ENCODE data around the gene NEK6. TPM values are rescaled to one million over a fixed set of nuclear protein-coding genes. Genes with fewer than 3 reads are reported as not detected.

Gene NEK6
- total RNA-seq, 1 experiment from 2014 or later, result 28.4 TPM

GRCh38 chr9:124333203-124333579 is 75.4 kb downstream of the NEK6 start:
- Histone ChIP-seq H3K36me3 (peaks cover 3% of the 10 kb centered on the region), H3K27me3 (no peaks in the 10 kb centered on the region), H3K4me3 (no peak overlapping the region; the same call in 1 of the 2 replicates), H3K27ac (peak overlapping the region; percentile 78; the same call in 1 of the 2 replicates), H3K4me1 (peaks cover 29% of the 10 kb centered on the region), H3K9me3 (replicated peaks) (no peaks in the 10 kb centered on the region)
- no peak for DNase-seq

GRCh38 chr9:124334568-124335319 is 77.0 kb downstream of the NEK6 start:
- H3K36me3 ChIP-seq, result peaks cover 3% of the 10 kb centered on the region; the same call in 1 of the 2 replicates
- DNase-seq, result no peak
- no peak overlapping the region for H3K4me3 ChIP-seq
- no peaks in the 10 kb centered on the region for H3K27me3 ChIP-seq
- peaks cover 27% of the 10 kb centered on the region for H3K4me1 ChIP-seq
- no peaks in the 10 kb centered on the region for H3K9me3 ChIP-seq (replicated peaks)
- H3K27ac ChIP-seq, result no peak overlapping the region

GRCh38 chr9:124335320-124335707 is 77.6 kb downstream of the NEK6 start:
- DNase-seq, result no peak
- H3K9me3 ChIP-seq (replicated peaks), result no peaks in the 10 kb centered on the region
- H3K4me3 ChIP-seq, result no peak overlapping the region
- H3K4me1 ChIP-seq, result peaks cover 25% of the 10 kb centered on the region
- H3K27me3 ChIP-seq, result no peaks in the 10 kb centered on the region
- H3K36me3 ChIP-seq, result peaks cover 3% of the 10 kb centered on the region; the same call in 1 of the 2 replicates
- no peak overlapping the region for H3K27ac ChIP-seq

GRCh38 chr9:124337562-124337961 is 79.8 kb downstream of the NEK6 start:
- H3K4me3 ChIP-seq, result no peak overlapping the region
- peaks cover 3% of the 10 kb centered on the region; the same call in 1 of the 2 replicates for H3K36me3 ChIP-seq
- no peak for DNase-seq
- peaks cover 22% of the 10 kb centered on the region for H3K4me1 ChIP-seq
- no peak overlapping the region for H3K27ac ChIP-seq
- H3K9me3 ChIP-seq (replicated peaks), result no peaks in the 10 kb centered on the region
- no peaks in the 10 kb centered on the region for H3K27me3 ChIP-seq

- Histone ChIP-seq H3K4me3 (no peak overlapping the region), H3K27ac (no peak overlapping the region; the same call in 1 of the 2 replicates), H3K27me3 (no peaks in the 10 kb centered on the region), H3K36me3 (peaks cover 3% of the 10 kb centered on the region; the same call in 1 of the 2 replicates), H3K9me3 (replicated peaks) (no peaks in the 10 kb centered on the region), H3K4me1 (peaks cover 32% of the 10 kb centered on the region)
- peak in 1 of 2 experiments; percentile 40 for DNase-seq
Measured at GRCh38 chr9:124339603-124340146, 81.9 kb downstream of the NEK6 start.

GRCh38 chr9:124340219-124341069 is 82.7 kb downstream of the NEK6 start:
- Histone ChIP-seq H3K4me1 (peaks cover 40% of the 10 kb centered on the region), H3K27ac (peak overlapping the region; percentile 21), H3K4me3 (no peak overlapping the region), H3K36me3 (peaks cover 7% of the 10 kb centered on the region; the same call in 1 of the 2 replicates), H3K27me3 (no peaks in the 10 kb centered on the region), H3K9me3 (replicated peaks) (no peaks in the 10 kb centered on the region)
- peak; percentile 66 to 80 for DNase-seq

GRCh38 chr9:124341455-124342170 is 83.9 kb downstream of the NEK6 start:
- H3K4me1 ChIP-seq, result peaks cover 45% of the 10 kb centered on the region
- no peaks in the 10 kb centered on the region for H3K9me3 ChIP-seq (replicated peaks)
- H3K4me3 ChIP-seq, result no peak overlapping the region
- H3K27ac ChIP-seq, result no peak overlapping the region
- H3K27me3 ChIP-seq, result no peaks in the 10 kb centered on the region
- DNase-seq, result no peak
- peaks cover 7% of the 10 kb centered on the region; the same call in 1 of the 2 replicates for H3K36me3 ChIP-seq

GRCh38 chr9:124342402-124342775 is 84.6 kb downstream of the NEK6 start:
- peak overlapping the region; percentile 54 for H3K27ac ChIP-seq
- no peak for DNase-seq
- H3K27me3 ChIP-seq, result no peaks in the 10 kb centered on the region
- no peak overlapping the region for H3K4me3 ChIP-seq
- H3K36me3 ChIP-seq, result peaks cover 7% of the 10 kb centered on the region; the same call in 1 of the 2 replicates
- H3K4me1 ChIP-seq, result peaks cover 45% of the 10 kb centered on the region
- H3K9me3 ChIP-seq (replicated peaks), result no peaks in the 10 kb centered on the region

- H3K36me3 ChIP-seq, result peaks cover 5% of the 10 kb centered on the region
- peak overlapping the region; percentile 55 for H3K27ac ChIP-seq
- peaks cover 45% of the 10 kb centered on the region for H3K4me1 ChIP-seq
- peak overlapping the region; percentile 29 for H3K4me3 ChIP-seq
- no peaks in the 10 kb centered on the region for H3K27me3 ChIP-seq
- no peaks in the 10 kb centered on the region for H3K9me3 ChIP-seq (replicated peaks)
- peak; percentile 93 for DNase-seq
Measured at GRCh38 chr9:124342776-124343485, 85.2 kb downstream of the NEK6 start.

- no peak for DNase-seq
- H3K27ac ChIP-seq, result peak overlapping the region; percentile 55
- H3K36me3 ChIP-seq, result peaks cover 12% of the 10 kb centered on the region
- H3K27me3 ChIP-seq, result no peaks in the 10 kb centered on the region
- peaks cover 45% of the 10 kb centered on the region for H3K4me1 ChIP-seq
- no peaks in the 10 kb centered on the region for H3K9me3 ChIP-seq (replicated peaks)
- peak overlapping the region; percentile 29 for H3K4me3 ChIP-seq
Measured at GRCh38 chr9:124343533-124344290, 86.0 kb downstream of the NEK6 start.

GRCh38 chr9:124344291-124345050 is 86.7 kb downstream of the NEK6 start:
- H3K4me1 ChIP-seq, result peaks cover 45% of the 10 kb centered on the region
- no peaks in the 10 kb centered on the region for H3K27me3 ChIP-seq
- DNase-seq, result peak in 1 of 2 experiments; percentile 41
- H3K9me3 ChIP-seq (replicated peaks), result no peaks in the 10 kb centered on the region
- H3K36me3 ChIP-seq, result peaks cover 20% of the 10 kb centered on the region
- H3K27ac ChIP-seq, result no peak overlapping the region
- no peak overlapping the region for H3K4me3 ChIP-seq

GRCh38 chr9:124345063-124345462 is 87.3 kb downstream of the NEK6 start:
- Histone ChIP-seq H3K36me3 (peaks cover 24% of the 10 kb centered on the region), H3K4me1 (peaks cover 44% of the 10 kb centered on the region), H3K27ac (no peak overlapping the region)

More at GRCh38 chr9:124345063-124345462, 87.3 kb downstream of the NEK6 start:
- H3K9me3 ChIP-seq (replicated peaks), result no peaks in the 10 kb centered on the region
- H3K4me3 ChIP-seq, result no peak overlapping the region
- H3K27me3 ChIP-seq, result no peaks in the 10 kb centered on the region
- no peak for DNase-seq
